GM21360 (cell line): ENCODE results near the gene IL23A.
A peak's percentile ranks its signal among the peaks of the same experiment; 100 is the strongest.
"Not testable (repeated sequence)": the region's sequence is repeated elsewhere in the genome, so short reads cannot be mapped to it uniquely, and the experiment has no call there.

Experiments
- ATAC-seq: cut with Tn5 transposase; IDR thresholded peaks from one replicate; pipeline ENCODE4 v1.9.1; 2021; ENCODE audit warnings: mild to moderate bottlenecking, moderate library complexity; ENCODE audit not compliant: unreplicated experiment

IL23A gene

GRCh38 chr12:56324206-56324605 is 14.5 kb upstream of the IL23A start:
- no peak for ATAC-seq

- ATAC-seq: no peak
Measured at GRCh38 chr12:56326126-56326525, 12.6 kb upstream of the IL23A start.

- ATAC-seq: no peak
Measured at GRCh38 chr12:56326533-56326932, 12.2 kb upstream of the IL23A start.

GRCh38 chr12:56330936-56331490 is 7.7 kb upstream of the IL23A start:
- no peak for ATAC-seq

- ATAC-seq: no peak
Measured at GRCh38 chr12:56332512-56333196, 6.0 kb upstream of the IL23A start.

GRCh38 chr12:56333197-56333678 is 5.4 kb upstream of the IL23A start:
- no peak for ATAC-seq

- ATAC-seq: peak; percentile 86
Measured at GRCh38 chr12:56333679-56334489, 4.8 kb upstream of the IL23A start, which contains the start of gene PAN2. TSS of gene PAN2 (minus strand) at chr12:56334000. CDS start at chr12:56333094, 906 bp downstream.

- no peak for ATAC-seq
Measured at GRCh38 chr12:56334490-56334793, 4.2 kb upstream of the IL23A start.

- ATAC-seq: not testable (repeated sequence)
Measured at GRCh38 chr12:56335527-56335926, 3.2 kb upstream of the IL23A start.

GRCh38 chr12:56336361-56337167 is 2.1 kb upstream of the IL23A start:
- ATAC-seq: no peak

GRCh38 chr12:56337753-56338251 is 882 bp upstream of the IL23A start:
- ATAC-seq: no peak

- ATAC-seq: no peak
Measured at GRCh38 chr12:56339158-56339422, 406 bp downstream of the IL23A start.

- no peak for ATAC-seq
Measured at GRCh38 chr12:56341616-56342015, 2.9 kb downstream of the IL23A start.

- not testable (repeated sequence) for ATAC-seq
Measured at GRCh38 chr12:56342290-56342689, 3.6 kb downstream of the IL23A start.

- no peak for ATAC-seq
Measured at GRCh38 chr12:56346675-56347074, 8.0 kb downstream of the IL23A start.

GRCh38 chr12:56347255-56347654 is 8.6 kb downstream of the IL23A start:
- ATAC-seq: not testable (repeated sequence)

- no peak for ATAC-seq
Measured at GRCh38 chr12:56348776-56349175, 10.1 kb downstream of the IL23A start.

GRCh38 chr12:56350662-56351061 is 12.0 kb downstream of the IL23A start:
- no peak for ATAC-seq

- ATAC-seq: no peak
Measured at GRCh38 chr12:56351325-56351724, 12.6 kb downstream of the IL23A start.

GRCh38 chr12:56358836-56359532 is 20.3 kb downstream of the IL23A start:
- no peak for ATAC-seq
